GM21526 (cell line): ENCODE data around the gene HID1.
"Not testable (repeated sequence)": the region's sequence is repeated elsewhere in the genome, so short reads cannot be mapped to it uniquely, and the experiment has no call there.

Experiments
- ATAC-seq: cut with Tn5 transposase; IDR thresholded peaks from one replicate; pipeline ENCODE4 v1.9.1; 2021; ENCODE audit warnings: moderate library complexity; ENCODE audit not compliant: unreplicated experiment, low FRiP score

HID1 gene

GRCh38 chr17:74972107-74972972 is at the start of gene HID1:
Gene HID1, minus strand, starts transcription at chr17:74972759. Its CDS starts 103 bp downstream, at chr17:74972656.
- ATAC-seq: no peak

GRCh38 chr17:75020331-75021110 is 48.0 kb upstream of the HID1 start:
- ATAC-seq: no peak

GRCh38 chr17:75019710-75020109 is 47.2 kb upstream of the HID1 start:
- ATAC-seq: no peak

- no peak for ATAC-seq
Observed at GRCh38 chr17:75019146-75019545, 46.6 kb upstream of the HID1 start.

GRCh38 chr17:75013092-75013559 is 40.6 kb upstream of the HID1 start:
- ATAC-seq: no peak

- ATAC-seq: peak; percentile 79
Observed at GRCh38 chr17:75012346-75013091, 40.0 kb upstream of the HID1 start, which contains the start of gene MRPL58. Gene MRPL58, plus strand, starts transcription at chr17:75012670. Its CDS starts 17 bp downstream, at chr17:75012687.

GRCh38 chr17:75012096-75012345 is 39.5 kb upstream of the HID1 start:
- no peak for ATAC-seq

GRCh38 chr17:75011401-75012095 is 39.0 kb upstream of the HID1 start:
- ATAC-seq: no peak

- ATAC-seq: no peak
Observed at GRCh38 chr17:75010683-75011400, 38.3 kb upstream of the HID1 start.

GRCh38 chr17:75009139-75009724 is 36.7 kb upstream of the HID1 start:
- no peak for ATAC-seq

GRCh38 chr17:75008373-75008772 is 35.8 kb upstream of the HID1 start:
- ATAC-seq: no peak

- no peak for ATAC-seq
Observed at GRCh38 chr17:75006653-75007052, 34.1 kb upstream of the HID1 start.

GRCh38 chr17:75006084-75006483 is 33.5 kb upstream of the HID1 start:
- not testable (repeated sequence) for ATAC-seq

GRCh38 chr17:75005291-75005690 is 32.7 kb upstream of the HID1 start:
- ATAC-seq: no peak

GRCh38 chr17:75004371-75004770 is 31.8 kb upstream of the HID1 start:
- no peak for ATAC-seq

GRCh38 chr17:75003957-75004355 is 31.4 kb upstream of the HID1 start:
- no peak for ATAC-seq

GRCh38 chr17:75003070-75003956 is 30.8 kb upstream of the HID1 start:
- no peak for ATAC-seq
